Tibial artery (tissue), 4 donors: ENCODE measurements around the gene ZNF483.

ENCODE experiments used
- DNase-seq, 2 donors: peaks; one replicate each; pipeline ENCODE4 v3.0.0-alpha.2; 2019
- H3K27ac ChIP-seq, 2 donors: fragments of 200-600 bp; sonication (generic) in 1 of 2; 1 replicate in 1 of 2; 2 replicates in 1 of 2; pipeline ENCODE4 v1.5.1; 2018 to 2019; ENCODE audit warnings: mild to moderate bottlenecking in 1 of 2
- H3K27me3 ChIP-seq, 2 donors: fragments of 200-600 bp; sonication (generic) in 1 of 2; one replicate each; pipeline versions ENCODE4 v1.5.1 to v1.6.0; 2016 to 2019
- H3K36me3 ChIP-seq, 3 donors: fragments of 200-600 bp; sonication (generic) in 2 of 3; one replicate each; pipeline ENCODE4 v1.5.1; 2016 to 2019; ENCODE audit warnings: mild to moderate bottlenecking in 2 of 3
- H3K4me1 ChIP-seq, 4 donors: fragments of 200-600 bp; sonication (generic) in 2 of 4; 1 replicate in 3 of 4; 2 replicates in 1 of 4; pipeline ENCODE4 v1.5.1; 2016 to 2019
- H3K4me3 ChIP-seq, 2 donors: fragments of 200-600 bp; sonication (generic) in 1 of 2; 1 replicate in 1 of 2; 2 replicates in 1 of 2; pipeline ENCODE4 v1.5.1; 2018 to 2019; ENCODE audit warnings: mild to moderate bottlenecking in 2 of 2
- H3K9me3 ChIP-seq, 3 donors: fragments of 200-600 bp; sonication (generic) in 1 of 3; one replicate each; pipeline ENCODE4 v1.5.1; 2016 to 2019
- CTCF ChIP-seq, 2 experiments: fragments of 200-600 bp in 1 of 2; fragments of 450-650 bp in 1 of 2; IDR thresholded peaks; one replicate each; pipeline ENCODE4 v1.5.1; 2017 to 2019; ENCODE audit warnings: antibody characterized with exemption in 2 of 2, mild to moderate bottlenecking in 1 of 2, moderate library complexity in 1 of 2
- intact Hi-C: fragments of 100-400 bp; cut with DNase I; formaldehyde crosslinking; loops from one replicate; pipeline ENCODE4 v1.15.0; 2023; ENCODE audit warnings: low total_unique reads

Gene ZNF483

DNA sequence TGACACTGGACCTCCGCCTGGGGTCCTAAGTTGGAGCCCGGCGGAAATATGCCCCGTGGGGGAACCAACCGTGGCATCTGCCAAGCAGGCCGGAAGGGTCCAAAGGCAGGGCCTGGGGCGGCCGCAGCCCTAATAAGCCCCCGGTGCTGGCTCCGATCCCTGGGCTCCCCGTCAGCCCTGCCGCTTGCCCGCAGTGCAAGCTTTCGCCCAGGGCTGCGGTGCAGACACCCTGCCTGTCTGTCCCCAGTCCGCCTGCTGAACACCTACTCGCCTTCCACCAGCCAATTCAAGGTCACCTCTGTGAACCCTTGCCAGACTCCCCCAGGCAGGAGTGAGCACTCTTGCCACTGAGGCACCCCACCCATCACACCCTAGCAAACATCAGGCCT, 75.0 kb downstream of the ZNF483 start:
- peak in 1 of 2 donors; percentile 66 for DNase-seq
- H3K36me3 ChIP-seq: peaks cover 0 to 10% (median 8%) of the 10 kb centered on the region in 3 donors
- intact Hi-C loops: loop anchor here (1.0 to 10.0 kb wide), 3 partner anchors 61 to 472 kb away; partner anchors contain the start of genes ECPAS and GNG10
- H3K4me1 ChIP-seq: peaks cover 0 to 18% (median 5%) of the 10 kb centered on the region in 4 donors
- TF ChIP-seq CTCF (IDR thresholded peaks at IDR 0.05): no peak
- H3K4me3 ChIP-seq: peak overlapping the region; percentile 75 to 81
- no peaks in the 10 kb centered on the region for H3K9me3 ChIP-seq
- H3K27ac ChIP-seq: peak overlapping the region; percentile 82
- H3K27me3 ChIP-seq: no peaks in the 10 kb centered on the region

GRCh38 chr9:111601237-111602018, 76.4 kb downstream of the ZNF483 start:
- H3K27me3 ChIP-seq: no peaks in the 10 kb centered on the region
- intact Hi-C loops: loop anchor here (10.0 kb wide), 1 partner anchor 117 kb away; the partner anchor contains the start of gene ECPAS
- H3K36me3 ChIP-seq: peaks cover 0 to under 1% (median 0%) of the 10 kb centered on the region in 3 donors
- H3K9me3 ChIP-seq: no peaks in the 10 kb centered on the region
- TF ChIP-seq CTCF (IDR thresholded peaks at IDR 0.05): no peak
- no peak for DNase-seq
- no peak overlapping the region for H3K27ac ChIP-seq
- H3K4me1 ChIP-seq: peaks cover 0 to 18% (median 5%) of the 10 kb centered on the region in 4 donors
- H3K4me3 ChIP-seq: no peak overlapping the region

- no peak for DNase-seq
- intact Hi-C loops: loop anchor here (10.0 kb wide), 1 partner anchor 118 kb away; the partner anchor contains the start of gene ECPAS
- peaks cover 0 to 10% (median 2%) of the 10 kb centered on the region in 4 donors for H3K4me1 ChIP-seq
Measured at GRCh38 chr9:111603041-111603440, 78.1 kb downstream of the ZNF483 start.

DNA sequence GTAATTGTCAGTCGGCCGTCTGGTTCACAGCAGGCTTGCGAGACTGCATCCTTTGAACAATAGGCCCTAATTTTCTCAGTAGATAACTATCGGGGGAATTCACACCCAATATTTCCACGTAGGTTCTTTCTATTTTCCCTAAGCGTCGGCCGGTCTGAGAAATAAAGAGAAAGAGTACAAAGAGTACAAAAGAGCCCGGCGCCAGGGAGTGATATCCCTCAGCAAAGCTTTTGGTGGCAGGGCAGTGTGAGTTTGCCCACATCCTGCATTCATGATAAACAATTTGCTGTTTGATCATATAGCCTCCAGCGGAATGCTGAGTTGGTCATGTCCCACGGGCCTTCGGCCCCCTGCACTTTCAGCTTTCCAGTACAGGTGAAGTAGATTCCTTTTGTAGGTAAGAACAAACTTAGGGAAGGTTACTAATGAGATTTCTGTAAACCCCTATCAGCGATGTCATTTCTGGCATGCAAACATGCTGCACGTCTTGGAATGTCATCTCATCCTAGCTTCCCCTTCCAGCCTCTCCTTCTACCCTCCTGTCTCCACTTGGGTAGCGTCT, 79.2 kb downstream of the ZNF483 start:
- peaks cover 0 to 7% of the 10 kb centered on the region in 2 donors for H3K27me3 ChIP-seq
- no peak overlapping the region for H3K27ac ChIP-seq
- H3K36me3 ChIP-seq: no peaks in the 10 kb centered on the region
- H3K4me3 ChIP-seq: no peak overlapping the region
- TF ChIP-seq CTCF (IDR thresholded peaks at IDR 0.05): no peak
- H3K9me3 ChIP-seq: no peaks in the 10 kb centered on the region
- peaks cover 0 to 3% (median 0%) of the 10 kb centered on the region in 4 donors for H3K4me1 ChIP-seq
- DNase-seq: no peak
- intact Hi-C loops: loop anchor here (10.0 kb wide), 1 partner anchor 119 kb away; the partner anchor contains the start of gene ECPAS

More at GRCh38 chr9:111603041-111603440, 78.1 kb downstream of the ZNF483 start:
- H3K9me3 ChIP-seq: no peaks in the 10 kb centered on the region
- H3K27me3 ChIP-seq: peaks cover 0 to under 1% of the 10 kb centered on the region in 2 donors
- no peak overlapping the region for H3K4me3 ChIP-seq
- no peaks in the 10 kb centered on the region for H3K36me3 ChIP-seq
- no peak for TF ChIP-seq CTCF (IDR thresholded peaks at IDR 0.05)
- no peak overlapping the region for H3K27ac ChIP-seq

DNA sequence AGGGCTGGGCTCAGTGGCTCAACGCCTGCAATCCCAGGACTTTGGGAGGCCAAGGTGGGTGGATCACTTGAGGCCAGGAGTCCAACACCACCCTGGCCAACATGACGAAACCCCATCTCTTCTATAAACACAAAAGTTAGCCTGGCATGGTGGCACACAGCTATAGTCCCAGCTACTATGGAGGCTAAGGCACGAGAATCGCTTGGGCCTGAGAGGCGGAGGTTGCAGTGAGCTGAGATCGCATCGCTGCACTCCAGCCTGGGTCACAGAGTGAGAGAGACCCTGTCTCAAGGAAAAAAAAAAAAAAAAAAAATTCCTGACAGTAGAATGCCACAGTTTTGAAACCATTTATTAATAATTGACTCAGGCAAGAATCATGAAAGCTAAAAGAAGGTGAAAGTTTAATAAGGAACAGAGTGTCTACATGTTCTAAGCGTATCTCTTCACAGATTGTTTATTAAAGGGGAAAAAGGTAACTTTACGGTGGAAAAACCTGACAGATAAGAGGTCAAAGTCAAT, 80.1 kb downstream of the ZNF483 start:
- DNase-seq: no peak
- H3K27me3 ChIP-seq: peaks cover 0 to 12% of the 10 kb centered on the region in 2 donors
- no peaks in the 10 kb centered on the region for H3K9me3 ChIP-seq
- intact Hi-C loops: loop anchor here (10.0 kb wide), 1 partner anchor 120 kb away; the partner anchor contains the start of gene ECPAS
- H3K36me3 ChIP-seq: no peaks in the 10 kb centered on the region
- TF ChIP-seq CTCF (IDR thresholded peaks at IDR 0.05): no peak
- no peaks in the 10 kb centered on the region for H3K4me1 ChIP-seq
- no peak overlapping the region for H3K4me3 ChIP-seq
- no peak overlapping the region for H3K27ac ChIP-seq
